Peyer's patch (tissue), 4 donors: ENCODE data around the gene OTUD5.

Source experiments
- POLR2A ChIP-seq, 2 donors: fragments of 450-650 bp; IDR thresholded peaks; one replicate each; pipeline ENCODE4 v1.5.1; 2017; ENCODE audit warnings: antibody characterized with exemption in 2 of 2, mild to moderate bottlenecking in 2 of 2, moderate library complexity in 2 of 2
- TF ChIP-seq, protein P1 (sequence below), 6 experiments: fragments of 450-650 bp in 4 of 6; fragments of 200-600 bp in 2 of 6; sonication (generic) in 1 of 6; IDR thresholded peaks; one replicate each; pipeline ENCODE4 v1.5.1; 2017 to 2019; ENCODE audit warnings: antibody characterized with exemption in 6 of 6, mild to moderate bottlenecking in 3 of 6, moderate library complexity in 1 of 6

DNA sequence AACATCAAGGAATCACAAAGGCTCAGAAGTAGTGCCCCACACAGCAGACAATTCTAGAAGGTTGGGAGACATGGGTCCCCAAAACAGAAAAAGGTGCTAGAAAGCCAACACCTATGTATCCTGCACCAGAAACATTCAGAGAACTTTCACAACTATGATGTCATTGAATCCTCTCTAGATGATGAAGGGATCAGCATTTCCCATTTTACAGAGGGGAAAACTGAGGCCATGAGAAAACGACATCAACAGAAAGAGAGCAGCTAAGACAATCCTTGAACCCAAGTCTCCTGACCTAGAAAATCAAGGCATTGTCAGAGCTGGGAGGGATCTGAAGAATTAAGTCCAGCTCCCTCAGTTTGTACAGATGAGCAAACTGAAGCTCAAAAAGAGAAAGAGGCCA is 11.0 kb upstream of the OTUD5 start:
- TF ChIP-seq POLR2A (IDR thresholded peaks at IDR 0.05): no peak
- TF ChIP-seq, protein P1, sequence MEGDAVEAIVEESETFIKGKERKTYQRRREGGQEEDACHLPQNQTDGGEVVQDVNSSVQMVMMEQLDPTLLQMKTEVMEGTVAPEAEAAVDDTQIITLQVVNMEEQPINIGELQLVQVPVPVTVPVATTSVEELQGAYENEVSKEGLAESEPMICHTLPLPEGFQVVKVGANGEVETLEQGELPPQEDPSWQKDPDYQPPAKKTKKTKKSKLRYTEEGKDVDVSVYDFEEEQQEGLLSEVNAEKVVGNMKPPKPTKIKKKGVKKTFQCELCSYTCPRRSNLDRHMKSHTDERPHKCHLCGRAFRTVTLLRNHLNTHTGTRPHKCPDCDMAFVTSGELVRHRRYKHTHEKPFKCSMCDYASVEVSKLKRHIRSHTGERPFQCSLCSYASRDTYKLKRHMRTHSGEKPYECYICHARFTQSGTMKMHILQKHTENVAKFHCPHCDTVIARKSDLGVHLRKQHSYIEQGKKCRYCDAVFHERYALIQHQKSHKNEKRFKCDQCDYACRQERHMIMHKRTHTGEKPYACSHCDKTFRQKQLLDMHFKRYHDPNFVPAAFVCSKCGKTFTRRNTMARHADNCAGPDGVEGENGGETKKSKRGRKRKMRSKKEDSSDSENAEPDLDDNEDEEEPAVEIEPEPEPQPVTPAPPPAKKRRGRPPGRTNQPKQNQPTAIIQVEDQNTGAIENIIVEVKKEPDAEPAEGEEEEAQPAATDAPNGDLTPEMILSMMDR (IDR thresholded peaks at IDR 0.05): no peak
